Astrocyte of the cerebellum (primary cell): ENCODE results near the gene CDC14A.

Experiments used
- DNase-seq: peaks from one replicate; pipeline ENCODE4 v3.0.0-alpha.2; 2011; ENCODE audit warnings: low read depth
- H3K4me3 ChIP-seq: 2 replicates; pipeline ENCODE4 v1.5.1; 2011; ENCODE audit warnings: mild to moderate bottlenecking, low read depth, low read length, moderate library complexity
- in situ Hi-C: cut with HindIII; loops from 2 replicates; pipeline ENCODE4 v1.10.0; 2017; ENCODE audit warnings: low sequenced_read_pairs
- TF ChIP-seq, protein P1 (sequence below): IDR thresholded peaks from 2 replicates; pipeline ENCODE4 v1.5.1; 2012; ENCODE audit warnings: low read length, low read depth, moderate library complexity, mild to moderate bottlenecking; ENCODE audit errors: missing control alignments

Gene CDC14A

DNA sequence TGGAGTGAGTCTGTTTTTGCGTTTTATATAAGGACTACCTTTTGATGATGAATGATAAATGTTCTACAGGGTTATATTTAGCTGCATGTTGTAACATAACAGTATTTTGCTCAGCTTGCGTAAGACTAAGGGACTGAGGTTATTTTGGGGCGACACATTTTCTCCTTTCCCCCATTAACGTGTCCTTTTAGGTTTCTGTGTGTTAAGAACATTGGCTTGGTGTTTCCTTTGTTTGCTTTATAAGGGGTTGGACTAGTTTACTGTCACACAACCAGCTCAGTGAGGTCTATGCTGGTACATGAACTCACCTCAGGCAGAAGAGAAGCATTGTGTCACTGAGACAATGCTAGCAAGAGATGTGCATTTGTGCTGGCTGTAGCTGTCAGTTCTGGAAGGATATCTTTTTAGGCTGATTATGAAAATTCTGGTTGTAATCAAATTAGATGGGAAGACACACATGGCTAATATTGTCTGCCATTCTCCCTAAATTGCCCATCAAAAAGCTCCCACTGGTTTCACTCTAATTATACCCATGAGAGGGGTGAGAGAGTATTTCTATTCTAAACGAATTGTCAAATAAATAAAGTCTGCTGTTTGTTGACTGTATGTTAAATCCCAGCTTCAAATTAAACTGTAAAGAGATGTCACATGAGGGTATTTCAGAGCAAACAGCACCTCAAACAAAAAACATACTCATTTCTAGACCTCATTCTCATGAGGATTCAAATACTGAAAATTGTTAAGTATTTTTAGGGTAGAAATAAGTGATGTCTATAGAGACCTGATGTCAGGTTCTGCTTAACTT, 62.6 kb downstream of the CDC14A start:
- DNase-seq, result no peak
- TF ChIP-seq, protein P1, sequence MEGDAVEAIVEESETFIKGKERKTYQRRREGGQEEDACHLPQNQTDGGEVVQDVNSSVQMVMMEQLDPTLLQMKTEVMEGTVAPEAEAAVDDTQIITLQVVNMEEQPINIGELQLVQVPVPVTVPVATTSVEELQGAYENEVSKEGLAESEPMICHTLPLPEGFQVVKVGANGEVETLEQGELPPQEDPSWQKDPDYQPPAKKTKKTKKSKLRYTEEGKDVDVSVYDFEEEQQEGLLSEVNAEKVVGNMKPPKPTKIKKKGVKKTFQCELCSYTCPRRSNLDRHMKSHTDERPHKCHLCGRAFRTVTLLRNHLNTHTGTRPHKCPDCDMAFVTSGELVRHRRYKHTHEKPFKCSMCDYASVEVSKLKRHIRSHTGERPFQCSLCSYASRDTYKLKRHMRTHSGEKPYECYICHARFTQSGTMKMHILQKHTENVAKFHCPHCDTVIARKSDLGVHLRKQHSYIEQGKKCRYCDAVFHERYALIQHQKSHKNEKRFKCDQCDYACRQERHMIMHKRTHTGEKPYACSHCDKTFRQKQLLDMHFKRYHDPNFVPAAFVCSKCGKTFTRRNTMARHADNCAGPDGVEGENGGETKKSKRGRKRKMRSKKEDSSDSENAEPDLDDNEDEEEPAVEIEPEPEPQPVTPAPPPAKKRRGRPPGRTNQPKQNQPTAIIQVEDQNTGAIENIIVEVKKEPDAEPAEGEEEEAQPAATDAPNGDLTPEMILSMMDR, result no peak
- in situ Hi-C loops, result no loop called here
- H3K4me3 ChIP-seq, result no peak overlapping the region

DNA sequence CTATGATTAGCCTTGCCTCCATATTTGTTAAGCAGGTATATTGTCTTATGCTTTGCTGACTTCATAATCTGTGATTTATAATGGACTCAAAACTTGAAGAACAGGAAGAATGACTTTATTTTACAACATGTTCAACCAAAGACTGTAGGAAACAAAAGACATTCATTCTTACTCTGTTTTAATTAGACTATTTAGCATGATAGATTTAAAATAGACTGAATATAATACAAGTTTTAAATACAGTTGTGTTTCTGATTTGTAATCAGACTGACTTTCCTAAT, 63.1 kb downstream of the CDC14A start:
- no peak overlapping the region for H3K4me3 ChIP-seq
- TF ChIP-seq, protein P1, result no peak
- DNase-seq, result no peak
- in situ Hi-C loops, result no loop called here

- TF ChIP-seq, protein P1, result no peak
- DNase-seq, result no peak
- in situ Hi-C loops, result no loop called here
- no peak overlapping the region for H3K4me3 ChIP-seq
Measured at GRCh38 chr1:100419072-100419471, 66.8 kb downstream of the CDC14A start.

- in situ Hi-C loops, result no loop called here
- no peak overlapping the region for H3K4me3 ChIP-seq
- TF ChIP-seq, protein P1, result no peak
- DNase-seq, result no peak
Measured at GRCh38 chr1:100422065-100422464, 69.8 kb downstream of the CDC14A start.

DNA sequence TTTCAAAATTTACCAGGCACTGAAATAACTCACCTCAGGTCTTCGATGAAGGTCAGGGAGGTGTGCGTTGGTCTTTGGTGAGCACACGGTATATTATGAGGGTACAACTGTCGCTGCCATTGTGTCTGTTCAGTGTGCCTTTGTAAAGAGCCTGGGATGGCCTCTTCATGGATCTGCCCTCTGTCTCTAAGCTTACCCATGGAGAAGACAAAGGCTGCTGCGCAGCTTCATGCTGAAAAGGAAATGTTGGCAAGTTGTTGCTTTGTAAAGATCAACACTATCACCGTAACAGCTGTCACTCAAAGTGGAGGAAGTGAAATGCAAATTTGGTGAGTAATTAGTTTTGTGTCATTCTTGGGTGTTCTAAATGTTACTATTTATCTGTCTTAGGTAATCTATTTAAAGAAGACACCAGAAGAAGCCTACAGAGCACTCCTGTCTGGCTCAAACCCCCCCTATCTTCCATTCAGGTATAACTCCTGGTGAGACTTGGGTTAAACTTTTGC, 71.6 kb downstream of the CDC14A start:
- TF ChIP-seq, protein P1, result no peak
- in situ Hi-C loops, result no loop called here
- no peak overlapping the region for H3K4me3 ChIP-seq
- DNase-seq, result no peak

- DNase-seq, result no peak
- no peak overlapping the region for H3K4me3 ChIP-seq
- TF ChIP-seq, protein P1, result no peak
- in situ Hi-C loops, result no loop called here
Measured at GRCh38 chr1:100428160-100428559, 75.9 kb downstream of the CDC14A start.
